Suppressor macrophage (primary cell): ENCODE data around the gene OR52B4.
"Not testable (repeated sequence)": the region's sequence is repeated elsewhere in the genome, so short reads cannot be mapped to it uniquely, and the experiment has no call there.

Experiments used
- DNase-seq, 4 experiments: peaks; one replicate each; pipeline ENCODE4 v3.0.0-alpha.2; 2020 to 2022
- total RNA-seq, 17 experiments: gene quantifications; one replicate each; lab custom pipeline; 2026; ENCODE audit warnings: mixed read lengths in 6 of 17, inconsistent platforms in 3 of 17; lab: John Stamatoyannopoulos, UW

OR52B4 gene
- total RNA-seq: 0 to 0.77 (median 0) reads per million in 17 experiments

- no peak for DNase-seq
Measured at GRCh38 chr11:4368286-4368685, at the start of gene OR52B4. Gene OR52B4 (minus strand): TSS chr11:4368386. CDS start chr11:4368295, 91 bp downstream.

DNA sequence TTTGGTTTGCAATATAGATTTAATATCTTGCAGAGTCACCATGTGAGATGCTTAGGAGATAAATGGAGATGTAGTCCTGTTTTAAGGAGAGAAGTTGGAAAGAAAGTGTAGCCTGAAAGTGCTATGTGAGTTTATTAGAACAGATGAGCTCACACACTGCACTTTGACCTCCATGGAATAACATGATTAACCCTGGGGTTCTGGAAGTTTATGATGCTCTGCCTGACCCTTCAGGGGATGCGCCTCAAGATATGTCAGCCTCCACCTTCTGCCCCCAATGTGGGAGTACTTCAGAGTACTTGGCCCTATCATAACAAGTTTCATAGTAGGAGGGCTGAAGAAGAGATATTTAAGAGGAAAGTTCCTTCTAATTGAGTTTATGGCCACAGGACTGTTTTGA lies 48.6 kb upstream of the OR52B4 start:
- no peak for DNase-seq

DNA sequence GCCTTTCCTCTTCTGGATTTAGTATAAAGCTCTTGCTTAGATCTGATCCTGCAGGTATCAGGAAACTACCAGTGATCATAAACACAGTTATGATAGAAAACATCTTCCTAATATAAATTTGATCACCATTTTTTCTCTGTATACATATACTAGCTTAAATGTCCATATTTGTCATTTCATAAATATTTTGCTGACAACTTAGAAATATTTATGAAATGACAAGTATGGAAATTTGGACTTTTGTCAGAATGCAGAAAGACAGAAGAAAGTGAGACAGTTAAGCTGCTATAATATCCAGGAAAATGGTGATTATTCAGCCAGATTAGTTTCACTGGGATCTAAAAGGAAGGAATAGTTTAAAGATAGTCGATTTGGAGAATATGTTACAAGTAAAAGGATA lies 48.1 kb upstream of the OR52B4 start:
- no peak for DNase-seq

DNA sequence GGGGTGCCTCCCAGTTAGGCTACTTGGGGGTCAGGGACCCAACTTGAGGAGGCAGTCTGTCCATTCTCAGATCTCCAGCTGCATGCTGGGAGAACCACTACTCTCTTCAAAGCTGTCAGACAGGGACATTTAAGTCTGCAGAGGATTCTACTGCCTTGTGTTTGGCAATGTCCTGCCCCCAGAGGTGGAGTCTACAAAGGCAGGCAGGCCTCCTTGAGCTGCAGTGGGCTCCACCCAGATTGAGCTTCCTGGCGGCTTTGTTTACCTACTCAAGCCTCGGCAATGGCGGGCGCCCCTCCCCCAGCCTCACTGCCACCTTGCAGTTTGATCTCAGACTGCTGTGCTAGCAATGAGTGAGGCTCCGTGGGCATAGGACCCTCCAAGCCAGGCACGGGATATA lies 38.0 kb upstream of the OR52B4 start:
- DNase-seq: not testable (repeated sequence)

- DNase-seq: no peak
Measured at GRCh38 chr11:4393858-4394223, 25.7 kb upstream of the OR52B4 start.

DNA sequence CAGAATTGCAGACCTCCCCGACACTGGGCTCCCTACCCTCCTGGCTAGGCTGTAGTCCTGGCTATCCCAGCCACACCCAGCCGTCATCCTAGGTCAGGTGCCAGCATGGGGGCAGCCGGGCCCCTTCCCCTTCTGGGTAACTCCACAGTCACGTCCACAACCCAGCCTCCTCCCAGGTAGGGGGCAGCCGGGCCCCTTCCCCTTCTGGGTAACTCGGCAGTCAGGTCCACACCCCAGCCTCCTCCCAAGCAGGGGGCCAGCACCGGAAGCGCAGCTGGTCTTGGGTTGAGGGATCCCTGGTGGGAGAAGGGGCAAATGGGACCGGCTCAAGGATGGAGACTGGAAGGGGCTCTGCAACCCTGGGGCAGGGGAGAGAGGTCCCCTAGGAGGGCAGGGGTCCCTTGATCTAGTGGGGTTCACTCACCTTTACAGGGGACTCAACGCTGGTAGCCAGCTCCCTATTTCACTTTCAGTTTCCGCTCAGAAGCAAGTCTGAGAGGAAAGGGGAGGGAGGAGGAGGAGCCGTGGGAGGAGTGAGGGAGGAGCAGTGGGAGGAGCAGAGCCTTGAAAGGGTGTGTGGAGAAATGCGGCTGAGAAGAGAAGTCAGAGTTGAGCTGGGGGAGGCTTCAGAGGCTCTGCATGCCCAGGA lies 25.1 kb upstream of the OR52B4 start, which contains the start of gene TRIM21:
TRIM21 (minus strand) TSS at position 494 of the 649 bp plus-strand sequence. CDS start 3,293 bp downstream, outside the sequence.
- DNase-seq: peak; percentile 84 to 93 (median 88)

- DNase-seq: no peak
Measured at GRCh38 chr11:4388221-4388620, 20.0 kb upstream of the OR52B4 start.

DNA sequence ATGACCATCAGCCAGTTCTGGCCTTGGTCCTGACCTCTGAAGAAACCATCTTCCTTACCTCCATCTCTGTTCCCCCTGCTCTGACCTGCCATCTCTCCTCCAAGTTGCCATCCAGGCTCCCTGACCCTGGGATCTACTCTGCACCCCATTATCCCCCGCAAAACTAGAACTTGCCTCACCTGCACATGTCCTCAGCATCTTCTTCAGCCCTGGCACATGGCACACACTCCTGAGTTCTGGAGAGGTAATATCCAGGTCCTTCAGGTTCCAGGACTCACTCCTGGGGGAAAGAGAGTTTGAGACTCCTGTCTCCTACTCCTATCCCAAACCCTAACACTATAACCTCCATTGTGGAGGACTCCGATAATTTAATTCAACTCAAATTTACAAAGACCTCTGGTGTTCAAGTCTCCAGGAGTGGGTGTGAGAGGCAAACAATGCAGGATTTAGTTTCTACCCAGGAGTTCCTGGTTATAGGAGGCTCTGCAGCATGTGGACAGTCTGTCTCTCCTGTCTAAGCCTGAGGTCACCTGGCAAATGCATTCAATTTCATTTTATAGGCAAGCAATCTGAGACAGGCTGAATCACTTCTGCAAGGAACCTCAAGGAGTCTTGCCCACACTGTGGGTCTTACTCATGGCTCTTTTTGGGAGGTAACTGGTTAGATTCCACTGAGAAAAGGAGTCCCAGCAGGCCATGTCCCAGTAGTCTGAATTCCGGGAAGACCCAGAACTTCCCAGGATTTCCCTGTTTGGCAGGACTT lies 18.0 kb upstream of the OR52B4 start:
- DNase-seq: no peak

GRCh38 chr11:4381901-4382300 lies 13.7 kb upstream of the OR52B4 start:
- DNase-seq: no peak

- no peak for DNase-seq
Measured at GRCh38 chr11:4375431-4376140, 7.4 kb upstream of the OR52B4 start.

DNA sequence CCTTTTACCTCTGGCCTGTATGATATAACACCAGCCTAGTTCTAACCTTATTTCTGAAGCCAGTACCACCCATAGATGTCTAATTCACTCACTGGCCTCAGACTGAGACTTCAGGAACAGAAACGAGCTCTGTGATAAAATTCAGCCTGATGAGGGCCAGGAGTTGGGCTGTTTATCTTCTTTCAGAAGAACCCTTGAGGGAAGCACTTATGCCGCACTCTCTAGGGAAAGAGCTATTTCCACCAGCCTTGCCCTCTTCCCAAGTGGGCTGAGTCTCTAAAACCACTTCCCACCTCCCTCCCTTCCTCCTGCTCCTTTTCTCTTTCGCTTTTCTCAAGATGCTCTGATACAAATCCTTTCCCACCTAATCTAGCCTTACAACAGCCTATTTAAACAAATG lies 2.0 kb upstream of the OR52B4 start:
- DNase-seq: no peak

- not testable (repeated sequence) for DNase-seq
Measured at GRCh38 chr11:4348142-4348541, 20.0 kb downstream of the OR52B4 start.

GRCh38 chr11:4345366-4345765 lies 22.8 kb downstream of the OR52B4 start:
- DNase-seq: not testable (repeated sequence)

- not testable (repeated sequence) for DNase-seq
Measured at GRCh38 chr11:4334356-4334755, 33.8 kb downstream of the OR52B4 start.
